Omental fat pad (tissue), 4 donors: ENCODE measurements around the gene TMEM200B. TPM values are rescaled to one million over a fixed set of nuclear protein-coding genes. Genes with fewer than 3 reads are reported as not detected.
A peak's percentile ranks its signal among the peaks of the same experiment; 100 is the strongest.

Source experiments
- ATAC-seq: fragments of 150-250 bp; one replicate; pipeline ENCODE4 v1.9.1; 2016; ENCODE audit warnings: mild to moderate bottlenecking, moderate library complexity; ENCODE audit not compliant: low FRiP score
- DNase-seq: peaks from one replicate; pipeline ENCODE4 v3.0.0-alpha.2; 2019; ENCODE audit warnings: low spot score
- total RNA-seq, 4 donors: library from RNA; depleted of rRNA; stranded (reverse); fragments of >200 nt; gene quantifications; one replicate each; pipeline ENCODE4 v1.1.0, GENCODE V29; 2016
- TF ChIP-seq, protein P1 (sequence below), 3 donors: fragments of 450-650 bp; IDR thresholded peaks; one replicate each; pipeline ENCODE4 v1.5.1; 2016 to 2017; ENCODE audit warnings: antibody characterized with exemption in 3 of 3, mild to moderate bottlenecking in 3 of 3, moderate library complexity in 2 of 3

The TMEM200B gene
- 10 to 100 TPM in 2 of 4 donors, 1 to 10 TPM in 2; 7.2 to 26.8 (median 9.7) TPM for total RNA-seq

DNA sequence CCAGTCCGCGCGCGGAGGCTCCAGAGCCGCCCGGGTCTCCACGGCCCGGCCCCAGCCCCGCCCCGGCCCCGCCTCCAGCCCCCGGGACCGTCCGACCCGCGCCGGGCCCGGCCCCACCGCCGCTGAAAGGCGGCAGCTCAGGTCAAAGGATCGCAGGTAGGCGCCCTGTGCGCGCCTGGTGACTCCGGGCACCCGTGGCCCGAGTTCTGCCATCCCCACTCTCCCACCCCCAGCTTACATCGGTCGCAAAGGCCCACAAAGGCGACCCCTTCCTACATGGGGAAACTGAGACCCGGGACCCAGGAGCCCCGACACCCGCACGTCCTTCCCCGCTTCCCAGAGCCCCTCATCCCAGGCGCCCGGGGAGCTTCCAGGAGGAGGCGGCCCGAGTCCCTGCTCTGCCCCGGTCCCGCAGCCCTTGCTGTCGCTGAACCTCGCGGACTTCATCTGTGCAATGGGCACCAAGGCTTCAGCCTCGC is at the start of gene TMEM200B:
TSS of gene TMEM200B (minus strand) at position 17 of the 479 bp plus-strand sequence. CDS start 2,075 bp downstream, outside the sequence.
- TF ChIP-seq, protein P1, sequence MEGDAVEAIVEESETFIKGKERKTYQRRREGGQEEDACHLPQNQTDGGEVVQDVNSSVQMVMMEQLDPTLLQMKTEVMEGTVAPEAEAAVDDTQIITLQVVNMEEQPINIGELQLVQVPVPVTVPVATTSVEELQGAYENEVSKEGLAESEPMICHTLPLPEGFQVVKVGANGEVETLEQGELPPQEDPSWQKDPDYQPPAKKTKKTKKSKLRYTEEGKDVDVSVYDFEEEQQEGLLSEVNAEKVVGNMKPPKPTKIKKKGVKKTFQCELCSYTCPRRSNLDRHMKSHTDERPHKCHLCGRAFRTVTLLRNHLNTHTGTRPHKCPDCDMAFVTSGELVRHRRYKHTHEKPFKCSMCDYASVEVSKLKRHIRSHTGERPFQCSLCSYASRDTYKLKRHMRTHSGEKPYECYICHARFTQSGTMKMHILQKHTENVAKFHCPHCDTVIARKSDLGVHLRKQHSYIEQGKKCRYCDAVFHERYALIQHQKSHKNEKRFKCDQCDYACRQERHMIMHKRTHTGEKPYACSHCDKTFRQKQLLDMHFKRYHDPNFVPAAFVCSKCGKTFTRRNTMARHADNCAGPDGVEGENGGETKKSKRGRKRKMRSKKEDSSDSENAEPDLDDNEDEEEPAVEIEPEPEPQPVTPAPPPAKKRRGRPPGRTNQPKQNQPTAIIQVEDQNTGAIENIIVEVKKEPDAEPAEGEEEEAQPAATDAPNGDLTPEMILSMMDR (IDR thresholded peaks at IDR 0.05) = no peak
- DNase-seq (no peak), ATAC-seq (peak; percentile 31)

DNA sequence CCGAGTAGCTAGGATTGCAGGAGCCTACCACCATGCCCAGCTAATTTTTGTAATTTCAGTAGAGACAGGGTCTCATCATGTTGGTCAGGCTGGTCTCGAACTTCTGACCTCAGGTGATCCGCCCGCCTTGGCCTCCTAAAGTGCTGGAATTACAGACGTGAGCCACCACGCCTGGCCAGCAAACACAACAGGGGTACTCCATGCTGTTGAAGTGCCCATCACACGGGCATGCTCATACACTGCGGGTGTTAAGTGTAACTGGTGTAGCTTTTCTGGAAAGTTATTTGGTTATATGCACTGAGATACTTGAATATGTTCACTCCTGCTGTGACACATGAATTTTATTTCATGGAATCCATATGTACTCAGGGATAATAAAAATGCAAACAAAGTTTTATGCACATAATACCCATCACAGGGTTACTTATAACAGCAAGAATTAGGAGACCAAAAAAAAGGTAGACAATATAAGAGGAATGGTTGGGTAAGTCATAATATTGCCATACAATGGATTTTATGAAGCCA is 48.8 kb upstream of the TMEM200B start:
- TF ChIP-seq, protein P1 (IDR thresholded peaks at IDR 0.05) = no peak
- DNase-seq (no peak), ATAC-seq (no peak)

DNA sequence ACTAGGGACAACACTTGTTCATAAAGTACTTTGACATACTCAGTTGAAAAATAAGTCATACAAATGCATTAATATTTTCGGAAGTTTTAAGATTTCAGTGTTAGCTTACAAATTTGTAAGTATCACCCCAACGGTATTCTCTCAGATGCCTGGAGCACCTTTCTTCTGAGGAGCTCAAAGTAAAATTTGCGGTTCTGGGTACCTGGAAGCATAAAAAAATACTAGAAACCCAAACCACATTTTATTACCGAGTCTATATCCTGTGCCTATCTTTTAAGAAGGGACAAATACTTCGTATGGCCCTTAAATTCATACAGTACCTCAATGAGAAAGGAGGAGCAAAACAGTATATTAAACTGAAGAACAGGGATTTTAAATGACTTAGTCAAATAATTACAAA is 47.8 kb upstream of the TMEM200B start:
- TF ChIP-seq, protein P1 (IDR thresholded peaks at IDR 0.05) = no peak
- DNase-seq = no peak
- ATAC-seq = no peak

DNA sequence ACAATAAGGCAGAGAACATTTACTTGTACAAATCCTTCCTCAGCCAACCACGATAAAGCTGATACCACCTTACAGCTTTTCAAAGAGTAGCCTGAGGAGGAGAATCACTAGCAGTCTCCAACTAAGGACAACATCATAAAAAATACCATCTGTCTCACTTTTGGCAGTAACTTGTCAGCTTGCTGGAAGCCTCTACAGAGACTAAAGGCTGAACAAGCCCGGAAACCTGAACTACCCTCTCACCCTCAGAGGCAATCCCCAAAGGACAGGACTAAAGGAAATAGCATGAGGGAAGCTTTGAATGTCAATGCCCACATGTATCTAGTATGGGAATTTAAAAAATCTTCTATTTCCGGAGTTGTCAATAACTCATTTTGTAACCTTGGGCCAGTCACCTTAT is 47.4 kb upstream of the TMEM200B start:
- DNase-seq (no peak), ATAC-seq (no peak)
- TF ChIP-seq, protein P1 (IDR thresholded peaks at IDR 0.05) = no peak

DNA sequence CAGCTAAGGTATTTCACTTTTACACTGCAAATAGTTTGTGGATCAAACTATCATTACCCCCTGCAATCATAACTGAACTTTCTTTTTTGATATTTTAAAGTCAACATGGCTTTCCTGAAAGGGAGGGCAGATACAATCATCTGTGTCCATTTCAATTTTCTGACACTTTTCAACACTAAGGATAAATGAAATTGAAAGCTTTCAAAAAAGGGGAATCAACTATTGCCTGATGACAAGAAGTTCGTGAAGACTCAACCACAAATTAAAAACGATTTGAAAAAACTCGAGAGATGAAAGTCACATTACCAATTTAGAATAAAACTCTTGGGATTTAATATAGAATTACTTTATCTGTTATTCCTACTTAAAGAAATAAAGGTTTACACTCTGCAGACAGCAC is 46.3 kb upstream of the TMEM200B start:
- TF ChIP-seq, protein P1 (IDR thresholded peaks at IDR 0.05) = no peak
- ATAC-seq = no peak
- DNase-seq = no peak

DNA sequence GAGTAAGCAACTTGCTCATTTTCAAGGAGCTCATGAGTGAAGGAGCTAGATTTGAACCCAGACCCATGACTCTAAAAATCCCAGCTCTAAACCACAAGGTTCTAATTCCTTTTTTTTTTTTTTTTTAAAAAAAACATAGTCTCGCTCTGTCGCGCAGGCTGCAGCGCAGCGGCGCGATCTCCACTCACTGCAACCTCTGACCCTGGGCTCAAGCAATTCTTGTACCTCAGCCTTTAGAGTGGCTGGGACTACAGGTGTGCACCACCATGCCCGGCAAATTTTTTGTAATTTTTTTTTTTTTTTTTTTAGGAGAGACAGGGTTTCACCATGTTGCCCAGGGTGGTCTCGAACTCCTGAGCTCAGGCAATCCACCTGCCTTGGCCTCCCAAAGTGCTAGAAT is 44.2 kb upstream of the TMEM200B start:
- ATAC-seq (no peak), DNase-seq (no peak)
- TF ChIP-seq, protein P1 (IDR thresholded peaks at IDR 0.05) = no peak

DNA sequence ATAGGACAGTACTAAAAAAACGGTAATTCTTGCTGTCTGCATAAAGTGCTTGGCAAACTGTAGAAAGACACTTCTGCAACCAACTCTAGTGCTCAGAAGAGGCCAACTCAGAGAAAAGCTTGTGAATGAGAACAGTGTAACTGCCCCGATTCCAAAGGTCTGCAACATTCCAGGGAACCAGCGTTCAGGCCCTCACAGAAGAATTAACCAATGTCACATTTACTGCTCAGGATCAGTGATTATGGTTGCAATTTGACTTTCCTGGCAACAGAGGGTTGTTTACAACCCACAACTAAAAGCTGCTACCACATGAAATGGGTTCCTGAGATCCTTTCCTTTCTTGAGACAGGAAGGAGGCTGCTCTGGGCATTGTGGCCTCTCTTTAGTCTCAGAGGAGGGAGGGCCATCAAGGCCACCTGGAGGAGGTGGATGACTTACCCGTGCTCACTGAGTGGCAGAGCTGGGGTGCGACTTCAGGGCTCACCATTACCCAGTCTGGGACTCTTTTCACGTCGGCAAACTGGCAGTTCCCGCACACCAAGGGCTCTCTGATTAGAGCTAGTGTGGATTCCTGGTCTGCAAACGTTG is 42.7 kb upstream of the TMEM200B start:
- DNase-seq (no peak), ATAC-seq (no peak)
- TF ChIP-seq, protein P1 (IDR thresholded peaks at IDR 0.05) = no peak
